ENCODE data around the gene RNF103.

Gene RNF103

DNA sequence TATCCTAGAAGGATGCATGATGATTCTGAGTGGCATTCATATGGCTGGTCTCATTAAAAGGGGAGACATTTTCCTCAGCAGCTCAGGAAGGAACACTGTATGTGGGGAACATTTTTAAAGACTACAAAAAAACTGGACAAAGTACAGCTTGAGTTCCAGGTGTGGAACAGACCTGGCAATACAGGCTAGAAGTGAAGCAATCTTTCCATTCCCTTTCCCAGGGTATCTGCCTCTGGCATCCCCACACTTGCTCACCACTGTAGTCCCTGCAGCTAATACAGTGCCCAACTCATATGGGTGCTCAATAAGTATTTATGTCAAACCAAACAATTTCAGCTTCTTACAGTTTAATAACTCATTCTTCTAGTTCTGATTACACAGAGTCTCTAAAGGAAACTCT is 8.1 kb downstream of the RNF103 start:
- H3K27ac ChIP-seq = no peak overlapping the region
- TF ChIP-seq ZFX (IDR thresholded peaks at IDR 0.05; ENCODE audit: borderline replicate concordance) = no peak
- TF ChIP-seq, protein P1, sequence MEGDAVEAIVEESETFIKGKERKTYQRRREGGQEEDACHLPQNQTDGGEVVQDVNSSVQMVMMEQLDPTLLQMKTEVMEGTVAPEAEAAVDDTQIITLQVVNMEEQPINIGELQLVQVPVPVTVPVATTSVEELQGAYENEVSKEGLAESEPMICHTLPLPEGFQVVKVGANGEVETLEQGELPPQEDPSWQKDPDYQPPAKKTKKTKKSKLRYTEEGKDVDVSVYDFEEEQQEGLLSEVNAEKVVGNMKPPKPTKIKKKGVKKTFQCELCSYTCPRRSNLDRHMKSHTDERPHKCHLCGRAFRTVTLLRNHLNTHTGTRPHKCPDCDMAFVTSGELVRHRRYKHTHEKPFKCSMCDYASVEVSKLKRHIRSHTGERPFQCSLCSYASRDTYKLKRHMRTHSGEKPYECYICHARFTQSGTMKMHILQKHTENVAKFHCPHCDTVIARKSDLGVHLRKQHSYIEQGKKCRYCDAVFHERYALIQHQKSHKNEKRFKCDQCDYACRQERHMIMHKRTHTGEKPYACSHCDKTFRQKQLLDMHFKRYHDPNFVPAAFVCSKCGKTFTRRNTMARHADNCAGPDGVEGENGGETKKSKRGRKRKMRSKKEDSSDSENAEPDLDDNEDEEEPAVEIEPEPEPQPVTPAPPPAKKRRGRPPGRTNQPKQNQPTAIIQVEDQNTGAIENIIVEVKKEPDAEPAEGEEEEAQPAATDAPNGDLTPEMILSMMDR (IDR thresholded peaks at IDR 0.05) = no peak

DNA sequence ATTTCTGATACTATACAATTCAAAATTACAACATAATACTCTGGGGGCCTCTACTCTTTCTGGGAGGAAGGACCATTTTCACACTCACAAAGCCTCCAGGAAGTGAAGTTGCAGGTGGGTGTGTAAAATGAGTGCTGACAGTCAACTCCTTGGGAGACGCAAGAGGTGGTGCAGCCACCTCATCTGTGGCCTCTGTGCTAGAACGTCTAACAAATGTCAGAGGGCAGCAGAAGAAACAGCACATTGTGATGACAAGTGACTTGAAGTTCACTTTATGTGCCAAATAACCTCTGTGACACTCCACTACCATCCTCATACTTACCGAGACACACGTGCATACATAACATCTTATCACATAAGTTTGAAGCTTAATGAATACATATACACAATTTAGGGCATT is 10.2 kb downstream of the RNF103 start:
- TF ChIP-seq, protein P1 (IDR thresholded peaks at IDR 0.05) = no peak
- H3K27ac ChIP-seq = no peak overlapping the region

DNA sequence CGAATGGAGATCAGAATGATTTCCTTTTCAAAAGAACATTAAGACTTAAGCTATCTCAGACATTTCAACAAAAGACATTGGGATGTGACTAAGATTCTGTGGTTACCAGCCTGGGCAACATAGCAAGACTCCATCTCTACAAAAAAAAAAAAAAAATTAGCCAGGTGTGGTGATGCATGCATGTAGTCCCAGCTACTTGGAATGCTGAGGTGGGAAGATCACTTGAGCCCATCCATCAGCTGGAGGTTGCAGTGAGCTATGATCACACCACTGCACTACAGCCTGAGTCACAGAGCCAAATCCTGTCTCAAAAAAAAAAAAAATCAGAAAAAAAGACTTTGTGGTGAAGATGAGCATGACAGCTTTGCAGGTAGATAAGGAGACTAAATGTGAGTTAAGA is 12.8 kb downstream of the RNF103 start:
- TF ChIP-seq ZFX (IDR thresholded peaks at IDR 0.05; ENCODE audit: borderline replicate concordance) = no peak
- TF ChIP-seq, protein P1 (IDR thresholded peaks at IDR 0.05) = no peak
- no peak overlapping the region for H3K27ac ChIP-seq

DNA sequence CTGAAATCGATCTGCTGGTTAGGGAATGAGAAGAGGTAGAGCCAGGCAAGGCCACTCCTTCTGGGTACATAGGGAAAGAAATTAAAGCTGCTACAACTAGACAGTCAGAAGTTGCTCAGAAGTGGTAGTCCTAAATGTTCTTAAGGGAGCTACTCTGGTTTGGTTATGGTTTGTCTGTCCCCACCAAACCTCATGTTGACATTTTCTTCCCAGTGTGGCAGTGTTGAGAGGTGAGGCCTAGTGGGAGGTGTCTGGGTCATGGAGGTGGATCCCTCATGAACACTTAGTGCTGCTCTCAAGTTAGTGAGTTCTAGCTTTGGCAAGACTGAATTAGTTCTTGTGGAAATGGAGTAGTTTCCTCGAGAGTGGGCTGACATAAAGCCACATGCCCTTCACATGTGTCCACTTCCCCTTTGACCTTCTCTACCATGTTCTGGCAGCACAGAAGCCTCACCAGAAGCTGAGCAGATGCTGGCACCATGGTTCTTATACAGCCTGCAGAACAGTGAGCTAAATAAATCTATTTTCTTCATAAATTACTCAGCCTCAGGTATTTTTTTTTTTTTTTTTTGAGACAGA is 14.7 kb downstream of the RNF103 start:
- TF ChIP-seq, protein P1 (IDR thresholded peaks at IDR 0.05) = no peak
- TF ChIP-seq ZFX (IDR thresholded peaks at IDR 0.05; ENCODE audit: borderline replicate concordance) = no peak
- H3K27ac ChIP-seq = no peak overlapping the region

DNA sequence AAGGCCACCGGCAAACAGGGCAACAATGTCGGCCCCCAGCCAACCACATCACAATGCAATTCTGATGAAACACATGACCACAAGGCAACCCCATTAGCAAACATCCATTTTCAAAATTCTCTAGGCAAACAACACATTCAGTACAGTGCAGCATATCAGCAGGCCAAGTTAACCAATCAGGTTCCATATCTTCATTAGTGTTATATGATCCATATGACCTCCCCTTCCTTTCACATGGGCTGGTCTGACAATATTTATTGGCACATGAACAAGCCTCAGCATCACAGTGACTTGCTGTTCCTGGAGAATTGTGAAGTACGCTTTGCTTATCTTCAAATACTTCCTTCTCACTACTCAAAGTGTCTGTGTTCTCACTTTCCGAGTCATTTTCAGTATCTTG is 19.8 kb downstream of the RNF103 start:
- H3K27ac ChIP-seq = no peak overlapping the region
- TF ChIP-seq, protein P1 (IDR thresholded peaks at IDR 0.05) = no peak
- no peak for TF ChIP-seq ZFX (IDR thresholded peaks at IDR 0.05; ENCODE audit: borderline replicate concordance)

DNA sequence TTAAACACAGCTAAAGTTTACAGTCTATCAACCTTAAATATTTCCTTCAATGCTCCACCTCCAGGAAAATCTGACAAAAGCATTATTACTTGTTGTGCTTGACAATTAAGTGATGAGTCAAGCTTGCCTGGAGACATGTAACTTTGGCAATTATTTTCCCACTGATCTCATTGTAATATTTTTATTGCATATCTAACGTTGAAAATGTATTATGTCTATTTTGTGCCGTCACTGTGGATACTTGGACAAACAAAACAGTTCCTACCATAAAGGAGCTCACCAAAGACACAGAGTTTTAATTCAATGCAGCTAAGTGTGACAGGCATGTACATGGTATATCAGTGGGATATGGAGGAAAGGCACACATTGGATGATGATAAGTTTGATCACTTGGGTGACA is 24.7 kb downstream of the RNF103 start:
- H3K27ac ChIP-seq = peak overlapping the region; percentile 21; the same call in 1 of the 2 replicates
- TF ChIP-seq, protein P1 (IDR thresholded peaks at IDR 0.05) = no peak
- no peak for TF ChIP-seq ZFX (IDR thresholded peaks at IDR 0.05; ENCODE audit: borderline replicate concordance)

DNA sequence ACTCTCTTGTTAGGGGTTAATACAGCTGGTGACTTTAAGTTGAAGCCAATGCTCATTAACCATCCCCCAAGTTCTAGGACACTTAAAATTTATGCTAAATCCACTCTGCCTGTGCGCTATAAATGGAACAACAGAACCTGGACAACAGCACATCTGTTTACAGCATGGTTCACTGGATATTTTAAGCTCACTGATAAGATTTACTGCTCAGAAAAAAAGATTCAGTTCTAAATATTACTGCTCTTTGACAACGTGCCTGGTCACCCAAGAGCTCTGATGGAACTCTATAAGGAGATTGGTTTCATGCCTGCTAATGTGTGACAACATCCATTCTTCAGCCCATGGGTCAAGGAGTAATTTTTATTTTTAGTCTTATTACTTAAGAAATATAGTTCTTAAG is 27.5 kb downstream of the RNF103 start:
- TF ChIP-seq, protein P1 (IDR thresholded peaks at IDR 0.05) = no peak
- no peak for TF ChIP-seq ZFX (IDR thresholded peaks at IDR 0.05; ENCODE audit: borderline replicate concordance)
- no peak overlapping the region for H3K27ac ChIP-seq
